DOHH2 (cell line): Measurements from ENCODE around the gene STRA8.

Experiments
- CTCF ChIP-seq: fragments of 200-600 bp; sonication (generic); IDR thresholded peaks from one replicate; pipeline ENCODE4 v1.5.1; 2014; ENCODE audit warnings: antibody characterized with exemption, mild to moderate bottlenecking, low read depth, low read length; ENCODE audit not compliant: poor library complexity, severe bottlenecking
- EZH2phosphoT487 ChIP-seq: fragments of 200-600 bp; sonication (generic); IDR thresholded peaks from 2 replicates; pipeline ENCODE4 v1.6.1; 2017; ENCODE audit warnings: borderline replicate concordance, mild to moderate bottlenecking, antibody characterized with exemption, low read length, moderate library complexity, mixed read lengths

- TF ChIP-seq CTCF (no peak), EZH2phosphoT487 (no peak)
Measured at GRCh38 chr7:135206941-135207391, 26.7 kb upstream of the STRA8 start.
